AG09309 (cell line): ENCODE data around the gene CCDC187.

Source experiments
- DNase-seq: peaks from one replicate; pipeline ENCODE4 v3.0.0-alpha.2; 2010; ENCODE audit warnings: low read depth
- H3K4me3 ChIP-seq: 2 replicates; pipeline ENCODE4 v1.5.1; 2011; ENCODE audit warnings: mild to moderate bottlenecking, low read depth, low read length, moderate library complexity; ENCODE audit not compliant: control insufficient read depth
- CTCF ChIP-seq: IDR thresholded peaks from 2 replicates; pipeline ENCODE4 v1.5.1; 2011; ENCODE audit warnings: mild to moderate bottlenecking, low read depth, low read length, inconsistent platforms; ENCODE audit not compliant: insufficient read depth, control insufficient read depth; ENCODE audit errors: missing control alignments

CCDC187 gene

GRCh38 chr9:136242248-136242647 lies 61.6 kb downstream of the CCDC187 start:
- TF ChIP-seq CTCF = no peak
- no peak overlapping the region for H3K4me3 ChIP-seq

GRCh38 chr9:136241542-136241941 lies 62.4 kb downstream of the CCDC187 start:
- no peak for DNase-seq
- no peak overlapping the region for H3K4me3 ChIP-seq

More at GRCh38 chr9:136242248-136242647, 61.6 kb downstream of the CCDC187 start:
- DNase-seq = no peak

GRCh38 chr9:136240941-136241340 lies 63.0 kb downstream of the CCDC187 start:
- no peak overlapping the region for H3K4me3 ChIP-seq
- no peak for TF ChIP-seq CTCF
- DNase-seq = no peak

More at GRCh38 chr9:136241542-136241941, 62.4 kb downstream of the CCDC187 start:
- TF ChIP-seq CTCF = no peak

GRCh38 chr9:136239983-136240330 lies 63.9 kb downstream of the CCDC187 start:
- no peak for TF ChIP-seq CTCF
- no peak overlapping the region for H3K4me3 ChIP-seq
- DNase-seq = no peak

- no peak for TF ChIP-seq CTCF
- no peak overlapping the region for H3K4me3 ChIP-seq
- no peak for DNase-seq
These were observed 64.5 kb downstream of the CCDC187 start for GRCh38 chr9:136239135-136239982.

GRCh38 chr9:136238342-136238732 lies 65.6 kb downstream of the CCDC187 start:
- TF ChIP-seq CTCF = no peak
- DNase-seq = no peak
- H3K4me3 ChIP-seq = no peak overlapping the region
